ENCODE measurements around the gene SFXN5. TPM values are rescaled to one million over a fixed set of nuclear protein-coding genes. Genes with fewer than 3 reads are reported as not detected.

SFXN5 gene
- total RNA-seq, 1 experiment from 2014 or later: 6.0 TPM

DNA sequence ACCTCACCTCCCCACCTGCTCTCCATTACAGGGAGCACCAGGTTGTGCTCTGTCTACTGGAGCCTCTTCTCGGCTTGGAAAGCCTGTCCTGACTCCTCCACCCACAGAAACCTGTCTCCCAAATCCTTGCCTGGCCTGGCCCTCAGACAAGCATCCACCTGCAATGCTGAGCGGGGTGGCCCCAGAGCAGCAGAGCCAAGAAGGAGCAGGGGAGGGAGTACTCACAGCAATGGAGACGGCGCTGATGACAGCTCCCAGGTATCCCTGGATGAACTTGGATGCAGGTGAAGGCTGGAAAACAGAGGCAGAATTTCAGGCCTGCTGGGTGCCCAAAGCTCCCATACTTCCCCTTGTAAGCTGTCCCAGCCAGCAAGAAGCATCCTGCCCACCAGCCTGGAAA, 72.8 kb downstream of the SFXN5 start:
- TF ChIP-seq, protein P1, sequence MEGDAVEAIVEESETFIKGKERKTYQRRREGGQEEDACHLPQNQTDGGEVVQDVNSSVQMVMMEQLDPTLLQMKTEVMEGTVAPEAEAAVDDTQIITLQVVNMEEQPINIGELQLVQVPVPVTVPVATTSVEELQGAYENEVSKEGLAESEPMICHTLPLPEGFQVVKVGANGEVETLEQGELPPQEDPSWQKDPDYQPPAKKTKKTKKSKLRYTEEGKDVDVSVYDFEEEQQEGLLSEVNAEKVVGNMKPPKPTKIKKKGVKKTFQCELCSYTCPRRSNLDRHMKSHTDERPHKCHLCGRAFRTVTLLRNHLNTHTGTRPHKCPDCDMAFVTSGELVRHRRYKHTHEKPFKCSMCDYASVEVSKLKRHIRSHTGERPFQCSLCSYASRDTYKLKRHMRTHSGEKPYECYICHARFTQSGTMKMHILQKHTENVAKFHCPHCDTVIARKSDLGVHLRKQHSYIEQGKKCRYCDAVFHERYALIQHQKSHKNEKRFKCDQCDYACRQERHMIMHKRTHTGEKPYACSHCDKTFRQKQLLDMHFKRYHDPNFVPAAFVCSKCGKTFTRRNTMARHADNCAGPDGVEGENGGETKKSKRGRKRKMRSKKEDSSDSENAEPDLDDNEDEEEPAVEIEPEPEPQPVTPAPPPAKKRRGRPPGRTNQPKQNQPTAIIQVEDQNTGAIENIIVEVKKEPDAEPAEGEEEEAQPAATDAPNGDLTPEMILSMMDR (IDR thresholded peaks at IDR 0.05; ENCODE audit: unreplicated experiment): no peak
- no peak overlapping the region for H3K27ac Mint-ChIP-seq (ENCODE audit: low read depth, unreplicated experiment)
- H3K27me3 Mint-ChIP-seq (ENCODE audit: insufficient read depth, unreplicated experiment): no peaks in the 10 kb centered on the region
- DNase-seq (ENCODE audit: unreplicated experiment): no peak
- no peak overlapping the region for H3K4me3 Mint-ChIP-seq (ENCODE audit: unreplicated experiment)
- ChIA-PET POLR2A (no interaction called here), CTCF (interaction anchor here (1.1 to 2.2 kb wide), 3 partner anchors 25 to 156 kb away, joined by 3 to 8 read pairs (median 5); no protein-coding TSS in a partner anchor)
- no TSS peak for BruUV-seq (replicated peaks)
- H3K4me1 Mint-ChIP-seq (ENCODE audit: insufficient read depth, unreplicated experiment): no peaks in the 10 kb centered on the region
- H3K9me3 Mint-ChIP-seq (ENCODE audit: unreplicated experiment): no peaks in the 10 kb centered on the region
- intact Hi-C loops (cut with micrococcal nuclease): no loop called here
- no peaks in the 10 kb centered on the region for H3K36me3 Mint-ChIP-seq (ENCODE audit: insufficient read depth, unreplicated experiment)

DNA sequence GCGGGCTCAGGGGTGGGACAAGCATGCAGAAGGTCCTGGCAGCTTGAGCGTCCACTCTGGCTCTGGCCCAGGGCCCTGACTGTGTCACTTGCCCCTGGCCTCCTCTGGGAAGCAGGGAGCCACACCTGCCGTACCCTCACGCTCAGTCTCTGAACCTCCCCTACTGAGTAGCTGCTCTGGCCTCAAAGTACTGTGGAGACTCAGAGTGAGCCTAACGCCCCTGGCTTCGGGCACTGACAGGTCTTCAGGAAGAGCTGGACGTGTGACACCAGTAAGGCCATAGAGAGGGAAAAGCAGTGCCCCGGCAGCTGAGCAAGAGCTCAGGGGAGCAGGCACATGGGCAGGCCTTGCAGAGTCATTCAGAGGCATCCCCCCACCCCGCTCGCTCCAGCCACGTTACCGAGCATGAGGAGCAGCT, 73.3 kb downstream of the SFXN5 start:
- Mint-ChIP-seq H3K27ac (ENCODE audit: low read depth, unreplicated experiment) (no peak overlapping the region), H3K9me3 (ENCODE audit: unreplicated experiment) (no peaks in the 10 kb centered on the region), H3K4me3 (ENCODE audit: unreplicated experiment) (no peak overlapping the region), H3K27me3 (ENCODE audit: insufficient read depth, unreplicated experiment) (no peaks in the 10 kb centered on the region), H3K4me1 (ENCODE audit: insufficient read depth, unreplicated experiment) (no peaks in the 10 kb centered on the region), H3K36me3 (ENCODE audit: insufficient read depth, unreplicated experiment) (no peaks in the 10 kb centered on the region)
- DNase-seq (ENCODE audit: unreplicated experiment): no peak
- intact Hi-C loops (cut with micrococcal nuclease): no loop called here
- TF ChIP-seq, protein P1 (IDR thresholded peaks at IDR 0.05; ENCODE audit: unreplicated experiment): no peak
- ChIA-PET POLR2A (no interaction called here), CTCF (interaction anchor here (0.6 to 2.2 kb wide), 2 partner anchors 24 to 795 kb away, joined by 3 to 8 read pairs; no protein-coding TSS in a partner anchor)
- BruUV-seq (replicated peaks): no TSS peak

GRCh38 chr2:72996117-72996502, 75.4 kb downstream of the SFXN5 start:
- intact Hi-C loops (cut with micrococcal nuclease): no loop called here
- ChIA-PET POLR2A (no interaction called here), CTCF (interaction anchor here (0.7 to 1.9 kb wide), 7 partner anchors 31 to 181 kb away, joined by 3 to 11 read pairs (median 3); no protein-coding TSS in a partner anchor)
- no peaks in the 10 kb centered on the region for H3K9me3 Mint-ChIP-seq (ENCODE audit: unreplicated experiment)
- no TSS peak for BruUV-seq (replicated peaks)
- no peaks in the 10 kb centered on the region for H3K4me1 Mint-ChIP-seq (ENCODE audit: insufficient read depth, unreplicated experiment)
- DNase-seq (ENCODE audit: unreplicated experiment): no peak
- no peak overlapping the region for H3K27ac Mint-ChIP-seq (ENCODE audit: low read depth, unreplicated experiment)
- H3K4me3 Mint-ChIP-seq (ENCODE audit: unreplicated experiment): no peak overlapping the region
- no peaks in the 10 kb centered on the region for H3K36me3 Mint-ChIP-seq (ENCODE audit: insufficient read depth, unreplicated experiment)
- TF ChIP-seq, protein P1 (IDR thresholded peaks at IDR 0.05; ENCODE audit: unreplicated experiment): no peak
- no peaks in the 10 kb centered on the region for H3K27me3 Mint-ChIP-seq (ENCODE audit: insufficient read depth, unreplicated experiment)

DNA sequence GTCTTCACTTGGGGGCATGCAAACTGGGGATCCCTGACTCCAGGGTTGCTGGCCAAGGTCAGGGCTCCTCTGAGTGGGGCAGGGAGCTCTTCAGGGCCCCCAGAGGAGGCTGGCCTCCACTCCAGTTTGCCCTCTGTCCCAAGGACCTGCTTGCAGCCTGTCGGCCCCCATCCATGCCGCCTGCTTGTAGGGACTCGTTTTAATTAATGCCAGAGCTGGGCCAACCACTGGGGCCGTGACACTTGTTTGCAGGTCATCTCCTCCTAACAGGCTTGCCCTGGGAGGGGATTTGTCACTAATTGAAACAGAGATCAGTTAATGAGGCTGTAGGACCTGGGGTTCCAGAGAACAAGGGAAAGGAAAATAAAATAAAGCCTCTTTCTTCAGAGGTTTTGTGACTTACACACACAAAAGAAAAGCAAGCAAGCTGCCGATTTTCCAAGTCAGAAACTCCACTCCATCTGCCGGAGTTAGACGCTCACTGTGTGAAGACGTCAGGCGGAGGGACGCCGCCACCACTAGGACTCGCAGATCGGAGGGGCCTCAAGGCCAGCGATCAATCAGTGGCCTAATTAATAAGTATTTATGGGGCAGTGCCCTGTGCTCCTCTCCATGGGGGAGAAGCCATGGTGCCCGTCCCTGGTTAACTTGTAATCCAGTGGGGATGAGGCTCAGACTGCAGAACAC, 75.9 kb downstream of the SFXN5 start:
- DNase-seq (ENCODE audit: unreplicated experiment): no peak
- TF ChIP-seq, protein P1 (IDR thresholded peaks at IDR 0.05; ENCODE audit: unreplicated experiment): no peak
- H3K27ac Mint-ChIP-seq (ENCODE audit: low read depth, unreplicated experiment): no peak overlapping the region
- no peaks in the 10 kb centered on the region for H3K4me1 Mint-ChIP-seq (ENCODE audit: insufficient read depth, unreplicated experiment)
- no TSS peak for BruUV-seq (replicated peaks)
- POLR2A ChIA-PET: no interaction called here
- no peaks in the 10 kb centered on the region for H3K27me3 Mint-ChIP-seq (ENCODE audit: insufficient read depth, unreplicated experiment)
- H3K9me3 Mint-ChIP-seq (ENCODE audit: unreplicated experiment): no peaks in the 10 kb centered on the region
- intact Hi-C loops (cut with micrococcal nuclease): no loop called here
- no peak overlapping the region for H3K4me3 Mint-ChIP-seq (ENCODE audit: unreplicated experiment)
- H3K36me3 Mint-ChIP-seq (ENCODE audit: insufficient read depth, unreplicated experiment): no peaks in the 10 kb centered on the region
- CTCF ChIA-PET: interaction anchor here (0.7 to 2.7 kb wide), 7 partner anchors 22 to 217 kb away, joined by 3 to 12 read pairs (median 3); no protein-coding TSS in a partner anchor

Data from MCF 10A (cell line).